Endothelial cell of umbilical vein (primary cell): ENCODE data around the gene NDUFAF8. TPM values are rescaled to one million over a fixed set of nuclear protein-coding genes. Genes with fewer than 3 reads are reported as not detected.

Experiments
- BruUV-seq: library from RNA; stranded (reverse); fragments of 400-500 nt; replicated peaks from 2 replicates; lab custom pipeline; 2021; lab: Mats Ljungman, UMichigan
- CTCF ChIA-PET: fragments of 300-600, 350-600 bp; sonication (Branson Sonifier 250); formaldehyde crosslinking; loops from one replicate; lab custom pipeline; 2021; ENCODE audit warnings: antibody characterized with exemption, inconsistent platforms; lab: Charles Lee
- POLR2A ChIA-PET: fragments of 300-600, 350-600 bp; sonication (Branson Sonifier 250); formaldehyde crosslinking; loops from one replicate; lab custom pipeline; 2021; ENCODE audit warnings: antibody characterized with exemption, inconsistent platforms; lab: Charles Lee
- DNase-seq: peaks from one replicate; pipeline ENCODE4 v3.0.0-alpha.2; 2011; ENCODE audit warnings: low read depth, low spot score
- FAIRE-seq: peaks from 2 replicates; lab custom pipeline; 2011; peaks lifted over from hg19 to GRCh38; lab: Jason Lieb, UNC
- H2AFZ ChIP-seq: 2 replicates; pipeline ENCODE4 v1.6.0; 2012; ENCODE audit warnings: low read depth, low read length, control low read depth, inconsistent platforms
- H3K27ac ChIP-seq: 2 replicates; pipeline ENCODE4 v1.5.1; 2011; ENCODE audit warnings: low read depth, mild to moderate bottlenecking, control low read depth, low read length, moderate library complexity; ENCODE audit not compliant: insufficient read depth
- H3K27me3 ChIP-seq, 2 experiments: 2 replicates each; pipeline versions ENCODE4 v1.6.0 to v1.6.1; 2011; ENCODE audit warnings: low read length in 2 of 2, mixed read lengths in 1 of 2; ENCODE audit not compliant: control insufficient read depth in 2 of 2, insufficient read depth in 2 of 2
- H3K36me3 ChIP-seq, 2 experiments: 2 replicates in 1 of 2; 3 replicates in 1 of 2; pipeline ENCODE4 v1.5.1; 2011; ENCODE audit warnings: low read length in 2 of 2, mild to moderate bottlenecking in 1 of 2, moderate library complexity in 1 of 2; ENCODE audit not compliant: control insufficient read depth in 2 of 2, insufficient read depth in 2 of 2; ENCODE audit errors: extremely low read depth in 1 of 2
- H3K4me1 ChIP-seq: 3 replicates; pipeline ENCODE4 v1.5.1; 2011; ENCODE audit warnings: mild to moderate bottlenecking, low read length; ENCODE audit not compliant: control insufficient read depth, insufficient read depth; ENCODE audit errors: extremely low read depth
- H3K4me2 ChIP-seq: 2 replicates; pipeline ENCODE4 v1.6.1; 2011; ENCODE audit warnings: low read length, control low read depth, mixed read lengths; ENCODE audit not compliant: insufficient read depth
- H3K4me3 ChIP-seq, 3 experiments: fragments of 200-600 bp in 1 of 3; sonication (generic), shearing (Covaris generic) in 1 of 3; replicated peaks in 1 of 3; 2 replicates each; pipeline ENCODE4 v1.5.1; 2011 to 2016; ENCODE audit warnings: control low read depth in 3 of 3, low read length in 3 of 3, mild to moderate bottlenecking in 2 of 3, inconsistent platforms in 1 of 3, low read depth in 1 of 3, moderate library complexity in 1 of 3; ENCODE audit not compliant: insufficient read depth in 1 of 3
- H3K79me2 ChIP-seq: 2 replicates; pipeline ENCODE4 v1.6.0; 2012; ENCODE audit warnings: low read length, inconsistent platforms; ENCODE audit not compliant: control insufficient read depth, insufficient read depth
- H3K9ac ChIP-seq: replicated peaks from 2 replicates; pipeline ENCODE3; 2011; ENCODE audit warnings: low read length, control low read depth; ENCODE audit not compliant: insufficient read depth; ENCODE audit errors: extremely low read depth
- H3K9me1 ChIP-seq: replicated peaks from 3 replicates; pipeline ENCODE4 v1.6.0; 2011; ENCODE audit warnings: mild to moderate bottlenecking, low read length; ENCODE audit not compliant: control insufficient read depth, insufficient read depth; ENCODE audit errors: extremely low read depth
- H3K9me3 ChIP-seq: replicated peaks from 2 replicates; pipeline ENCODE4 v1.5.1; 2012; ENCODE audit warnings: low read length, inconsistent platforms; ENCODE audit not compliant: control insufficient read depth, insufficient read depth
- H4K20me1 ChIP-seq: replicated peaks from 2 replicates; pipeline ENCODE3; 2011; ENCODE audit warnings: mild to moderate bottlenecking, low read length; ENCODE audit not compliant: control insufficient read depth, insufficient read depth; ENCODE audit errors: extremely low read depth
- CTCF ChIP-seq, 2 donors: IDR thresholded peaks; 1 replicate in 1 of 2; 2 replicates in 1 of 2; pipeline ENCODE4 v1.5.1; 2011; ENCODE audit warnings: low read length in 2 of 2, mild to moderate bottlenecking in 2 of 2, moderate library complexity in 2 of 2, control low read depth in 1 of 2, inconsistent platforms in 1 of 2, low read depth in 1 of 2; ENCODE audit not compliant: insufficient read depth in 1 of 2; ENCODE audit errors: extremely low read depth in 1 of 2
- EZH2 ChIP-seq: IDR thresholded peaks from 2 replicates; pipeline ENCODE4 v1.6.1; 2012; ENCODE audit warnings: borderline replicate concordance, low read depth, mild to moderate bottlenecking, moderate library complexity, low read length, inconsistent platforms; ENCODE audit not compliant: severe bottlenecking
- FOS ChIP-seq: IDR thresholded peaks from 2 replicates; pipeline ENCODE4 v1.6.1; 2011; ENCODE audit warnings: mild to moderate bottlenecking, low read length, moderate library complexity, borderline replicate concordance; ENCODE audit not compliant: insufficient read depth
- GATA2 ChIP-seq: IDR thresholded peaks from 2 replicates; pipeline ENCODE4 v1.7.0; 2011; ENCODE audit warnings: low read depth, mild to moderate bottlenecking, moderate library complexity, mixed read lengths, low read length; ENCODE audit not compliant: insufficient read length, insufficient read depth
- JUN ChIP-seq: IDR thresholded peaks from 2 replicates; pipeline ENCODE4 v1.6.1; 2011; ENCODE audit warnings: borderline replicate concordance, low read depth; ENCODE audit not compliant: insufficient read length, insufficient read depth
- MAX ChIP-seq: IDR thresholded peaks from 2 replicates; pipeline ENCODE4 v1.6.1; 2011; ENCODE audit not compliant: insufficient read depth, insufficient read length
- MYC ChIP-seq: IDR thresholded peaks from one replicate; pipeline ENCODE4 v1.6.1; 2011; ENCODE audit warnings: mild to moderate bottlenecking, low read depth, low read length
- POLR2A ChIP-seq: IDR thresholded peaks from 2 replicates; pipeline ENCODE4 v1.6.1; 2012; ENCODE audit warnings: low read depth, mild to moderate bottlenecking, control low read depth, low read length
- POLR2AphosphoS5 ChIP-seq: IDR thresholded peaks from 2 replicates; pipeline ENCODE4 v1.6.1; 2012; ENCODE audit warnings: low read depth, mild to moderate bottlenecking, control low read depth, low read length, moderate library complexity; ENCODE audit not compliant: insufficient read depth
- dilution Hi-C: fragments of 300-500 bp; cut with MboI; formaldehyde crosslinking; loops from one replicate; pipeline ENCODE4 v1.15.0; 2019; ENCODE audit warnings: low sequenced_read_pairs; ENCODE audit not compliant: extremely low pct_ligation_motif_present
- intact Hi-C: fragments of 100-400 bp; cut with micrococcal nuclease; formaldehyde crosslinking; loops from one replicate; pipeline ENCODE4 v1.10.0; 2022
- polyA plus RNA-seq, 4 experiments: library from polyadenylated mRNA; depleted of rRNA in 3 of 4; stranded (reverse) in 3 of 4; unstranded in 1 of 4; fragments of >200 nt; gene quantifications; 2 replicates each; pipeline versions ENCODE4 v1.2.1 to v1.2.3, GENCODE V29; 2011 to 2012; ENCODE audit warnings: missing spikeins in 1 of 4
- total RNA-seq: library from RNA; stranded (reverse); gene quantifications from 2 replicates; pipeline ENCODE4 v1.2.3, GENCODE V29; 2021

The NDUFAF8 gene
- total and polyA plus RNA-seq, 2 donors (not counting 3 experiments of a cell fraction or from before 2014, with no cell fraction given) = 61.5 to 83.9 TPM

- peaks cover 4 to 44% of the 10 kb centered on the region in 2 experiments for H3K36me3 ChIP-seq
- POLR2A ChIA-PET = no interaction called here
- H3K79me2 ChIP-seq = no peaks in the 10 kb centered on the region
- TF ChIP-seq GATA2 = no peak
- TF ChIP-seq EZH2 = no peak
- no peak for TF ChIP-seq MYC
- no peak for TF ChIP-seq JUN
- TF ChIP-seq POLR2A = no peak
- TF ChIP-seq MAX = no peak
- no peak for TF ChIP-seq CTCF (IDR thresholded peaks at IDR 0.05; ENCODE audit: extremely low read depth in 1 of 2, insufficient read depth in 1 of 2, low read depth in 1 of 2, low read length in 2 of 2)
- TF ChIP-seq POLR2AphosphoS5 = no peak
- no peak for TF ChIP-seq FOS
- BruUV-seq = no TSS peak
- no peak overlapping the region for H3K9ac ChIP-seq
- intact Hi-C loops (no loop called here), dilution Hi-C loops (no loop called here)
- peaks cover 12% of the 10 kb centered on the region for H3K4me1 ChIP-seq
- no peak overlapping the region for H3K4me2 ChIP-seq
- no peaks in the 10 kb centered on the region for H3K27me3 ChIP-seq
- no peak overlapping the region for H2AFZ ChIP-seq
- H3K9me1 ChIP-seq = no peaks in the 10 kb centered on the region
- no peaks in the 10 kb centered on the region for H3K9me3 ChIP-seq
- H4K20me1 ChIP-seq = no peaks in the 10 kb centered on the region
- FAIRE-seq = no peak
- CTCF ChIA-PET = no interaction called here
- H3K4me3 ChIP-seq = no peak overlapping the region
- H3K27ac ChIP-seq = no peak overlapping the region
- no peak for DNase-seq
Measured at GRCh38 chr17:81264640-81265039, 25.5 kb downstream of the NDUFAF8 start.
